ENCODE data around the gene CYB5D1.

DNA sequence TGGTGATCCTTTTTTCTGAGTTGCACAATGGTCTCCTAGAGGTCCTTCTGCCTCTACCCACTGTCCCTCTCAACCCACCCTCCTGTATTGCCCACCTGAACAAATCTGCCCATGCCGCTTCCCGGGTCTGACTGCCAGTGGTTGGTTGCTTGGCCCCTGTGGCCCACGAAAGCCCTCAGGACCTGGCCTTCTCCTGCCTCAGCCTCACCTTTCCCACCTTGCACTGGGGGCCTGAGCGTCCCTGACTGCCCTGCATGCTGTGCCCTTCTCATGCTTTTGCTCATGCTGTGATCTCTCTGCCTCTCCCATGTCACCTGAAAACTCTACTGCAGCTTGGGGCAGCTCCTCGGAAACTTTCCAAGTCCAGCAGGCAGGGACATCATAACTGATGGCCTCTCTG is 37.6 kb upstream of the CYB5D1 start:
- TF ChIP-seq, protein P1, sequence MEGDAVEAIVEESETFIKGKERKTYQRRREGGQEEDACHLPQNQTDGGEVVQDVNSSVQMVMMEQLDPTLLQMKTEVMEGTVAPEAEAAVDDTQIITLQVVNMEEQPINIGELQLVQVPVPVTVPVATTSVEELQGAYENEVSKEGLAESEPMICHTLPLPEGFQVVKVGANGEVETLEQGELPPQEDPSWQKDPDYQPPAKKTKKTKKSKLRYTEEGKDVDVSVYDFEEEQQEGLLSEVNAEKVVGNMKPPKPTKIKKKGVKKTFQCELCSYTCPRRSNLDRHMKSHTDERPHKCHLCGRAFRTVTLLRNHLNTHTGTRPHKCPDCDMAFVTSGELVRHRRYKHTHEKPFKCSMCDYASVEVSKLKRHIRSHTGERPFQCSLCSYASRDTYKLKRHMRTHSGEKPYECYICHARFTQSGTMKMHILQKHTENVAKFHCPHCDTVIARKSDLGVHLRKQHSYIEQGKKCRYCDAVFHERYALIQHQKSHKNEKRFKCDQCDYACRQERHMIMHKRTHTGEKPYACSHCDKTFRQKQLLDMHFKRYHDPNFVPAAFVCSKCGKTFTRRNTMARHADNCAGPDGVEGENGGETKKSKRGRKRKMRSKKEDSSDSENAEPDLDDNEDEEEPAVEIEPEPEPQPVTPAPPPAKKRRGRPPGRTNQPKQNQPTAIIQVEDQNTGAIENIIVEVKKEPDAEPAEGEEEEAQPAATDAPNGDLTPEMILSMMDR (IDR thresholded peaks at IDR 0.05): no peak
- no peak for TF ChIP-seq POLR2A (IDR thresholded peaks at IDR 0.05)

All from prostate gland (tissue), 2 donors.